Left forelimb (tissue), 1 donor: ENCODE data around the gene TMEM232.

ENCODE experiments used
- DNase-seq: peaks from one replicate; pipeline ENCODE4 v3.0.0-alpha.2; 2018; ENCODE audit warnings: low spot score

The TMEM232 gene

GRCh38 chr5:110514030-110514429, 212.4 kb downstream of the TMEM232 start:
- DNase-seq: no peak

GRCh38 chr5:110512266-110512665, 214.2 kb downstream of the TMEM232 start:
- DNase-seq: no peak

DNA sequence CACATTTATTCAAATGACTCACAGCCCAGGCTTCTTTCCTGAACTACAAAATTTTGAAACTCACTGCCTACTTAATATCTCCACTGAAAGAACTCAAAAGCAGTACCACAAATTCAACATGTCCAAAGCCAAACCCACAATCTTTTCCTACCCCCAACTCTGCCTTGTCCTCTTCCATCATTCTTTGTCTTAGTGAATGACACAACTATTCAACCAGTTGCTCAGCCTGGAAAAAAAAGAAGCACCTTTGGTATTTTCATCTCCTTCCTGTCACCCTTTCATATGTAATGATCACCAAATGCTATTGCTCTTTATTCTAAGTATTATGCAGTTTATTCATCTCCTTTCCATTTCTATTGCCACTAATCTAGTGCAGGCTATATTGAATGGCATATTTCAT, 216.3 kb downstream of the TMEM232 start:
- no peak for DNase-seq

- DNase-seq: no peak
These were observed 218.5 kb downstream of the TMEM232 start for GRCh38 chr5:110507972-110508371.

GRCh38 chr5:110506378-110506777, 220.1 kb downstream of the TMEM232 start:
- DNase-seq: no peak

DNA sequence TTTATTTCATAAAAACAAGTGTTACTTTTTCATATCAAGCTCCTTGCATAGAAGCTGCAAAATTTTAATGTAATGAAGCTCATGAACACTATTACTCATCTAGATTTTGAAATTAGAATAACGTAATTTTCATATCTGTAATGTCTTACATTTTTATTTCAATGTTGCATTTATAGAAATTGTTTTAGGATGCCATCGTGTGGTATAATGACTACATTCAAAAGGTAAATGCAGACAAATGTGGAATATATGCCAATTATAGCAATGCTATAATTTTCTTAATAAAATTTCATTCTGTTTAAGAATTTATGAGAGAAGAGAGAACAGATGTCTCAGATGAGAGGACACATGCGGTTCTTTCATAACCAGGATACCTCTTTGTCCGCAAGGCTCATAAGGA, 230.2 kb downstream of the TMEM232 start:
- DNase-seq: no peak

GRCh38 chr5:110492446-110492845, 234.0 kb downstream of the TMEM232 start:
- no peak for DNase-seq

- DNase-seq: no peak
These were observed 247.6 kb downstream of the TMEM232 start for GRCh38 chr5:110478895-110479294.

- DNase-seq: no peak
These were observed 248.6 kb downstream of the TMEM232 start for GRCh38 chr5:110477911-110478310.

DNA sequence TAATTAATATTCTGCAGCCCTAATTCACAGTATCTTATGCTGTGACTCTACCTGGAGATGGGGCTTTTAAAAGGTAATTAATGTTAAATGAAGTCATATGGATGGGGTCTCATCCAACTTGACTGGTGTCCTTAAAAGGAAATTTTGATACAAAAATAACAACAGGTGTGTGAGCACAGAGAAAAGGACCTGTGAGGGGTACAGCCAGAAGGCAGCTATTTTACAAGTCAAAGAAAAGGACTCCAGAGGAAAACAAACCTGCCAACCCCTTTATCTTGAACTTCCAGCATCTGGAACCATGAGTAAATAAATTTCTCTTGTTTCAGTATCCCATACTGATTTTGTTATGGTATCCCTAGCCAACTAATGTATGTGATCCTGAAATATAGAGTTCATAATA, 250.3 kb downstream of the TMEM232 start:
- DNase-seq: no peak

DNA sequence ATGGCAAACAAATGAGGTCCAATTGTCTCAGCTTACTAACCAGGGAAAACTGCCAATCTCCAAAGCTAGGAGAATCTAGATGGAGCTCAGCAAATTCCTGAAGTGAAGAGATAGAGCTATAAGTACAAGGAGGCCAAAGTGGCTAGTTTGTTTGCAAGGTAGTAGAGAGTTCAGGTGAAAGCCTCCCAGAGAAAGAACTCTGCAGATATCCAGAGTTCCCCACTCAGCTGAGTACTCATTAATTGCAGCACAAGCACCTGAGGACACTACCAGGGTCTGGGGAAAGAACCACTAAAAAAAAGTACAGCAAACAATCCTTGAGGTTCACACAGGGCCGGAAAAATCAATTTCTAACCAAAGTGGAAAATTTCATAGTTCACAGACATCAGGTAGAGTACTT, 250.9 kb downstream of the TMEM232 start:
- DNase-seq: no peak

- DNase-seq: no peak
These were observed 257.0 kb downstream of the TMEM232 start for GRCh38 chr5:110469486-110469885.

DNA sequence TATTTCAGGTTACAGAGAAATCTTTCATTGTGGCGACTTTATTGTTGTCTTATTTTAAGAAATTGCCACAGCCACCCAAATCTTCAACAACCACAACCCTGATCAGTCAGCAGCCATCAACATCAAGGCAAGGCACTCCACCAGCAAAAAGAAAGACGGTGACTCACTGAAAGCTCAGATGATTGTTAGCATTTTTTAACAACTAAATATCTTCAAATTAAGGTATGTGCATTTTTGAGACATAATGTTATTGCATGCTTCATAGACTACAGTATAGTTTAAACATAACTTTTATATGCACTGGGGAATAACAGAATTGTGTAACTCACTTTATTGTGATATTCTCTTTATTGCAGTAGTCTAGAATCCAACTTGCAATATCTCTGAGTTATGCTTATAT, 263.4 kb downstream of the TMEM232 start:
- DNase-seq: no peak

GRCh38 chr5:110460837-110461236, 265.6 kb downstream of the TMEM232 start:
- DNase-seq: no peak

DNA sequence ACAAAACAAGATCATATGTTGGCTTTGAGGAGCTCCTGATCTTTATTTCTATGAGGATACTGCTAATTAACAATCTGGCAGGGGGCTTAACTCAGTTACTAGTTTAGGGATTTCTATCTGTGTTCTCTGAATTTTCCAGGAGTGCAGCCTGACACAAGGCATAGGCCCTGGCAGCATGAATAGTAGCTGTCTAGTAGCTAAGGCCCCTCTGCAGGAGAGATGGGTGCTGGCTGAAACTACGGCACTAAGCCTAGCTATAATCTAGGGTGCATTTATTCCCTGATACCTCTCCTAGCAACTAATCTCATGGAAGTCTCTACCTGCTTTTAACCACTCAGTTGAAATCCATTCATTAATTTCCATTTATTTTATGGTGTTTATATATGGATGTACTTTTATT, 268.2 kb downstream of the TMEM232 start:
- no peak for DNase-seq

GRCh38 chr5:110442856-110443255, 283.6 kb downstream of the TMEM232 start:
- no peak for DNase-seq

DNA sequence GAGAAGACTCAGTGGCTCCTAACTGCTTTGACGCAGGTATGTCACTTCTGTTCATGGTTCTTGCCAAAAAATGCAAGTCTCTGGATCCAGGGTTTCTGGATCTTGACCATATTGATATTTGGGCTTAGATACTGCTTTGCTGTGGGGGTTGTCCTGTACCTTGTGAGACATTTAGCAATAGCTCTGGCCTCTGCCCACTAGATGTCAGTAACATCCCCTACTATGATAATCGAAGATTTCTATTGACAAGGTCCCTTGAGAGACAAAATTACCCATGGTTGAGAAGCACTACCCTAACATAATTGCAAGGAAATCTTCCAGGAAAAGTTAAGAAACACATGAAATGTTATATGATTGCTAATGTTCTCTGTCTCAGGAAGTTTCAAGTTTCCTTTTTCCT, 285.4 kb downstream of the TMEM232 start:
- no peak for DNase-seq

GRCh38 chr5:110440058-110440457, 286.4 kb downstream of the TMEM232 start:
- DNase-seq: no peak

DNA sequence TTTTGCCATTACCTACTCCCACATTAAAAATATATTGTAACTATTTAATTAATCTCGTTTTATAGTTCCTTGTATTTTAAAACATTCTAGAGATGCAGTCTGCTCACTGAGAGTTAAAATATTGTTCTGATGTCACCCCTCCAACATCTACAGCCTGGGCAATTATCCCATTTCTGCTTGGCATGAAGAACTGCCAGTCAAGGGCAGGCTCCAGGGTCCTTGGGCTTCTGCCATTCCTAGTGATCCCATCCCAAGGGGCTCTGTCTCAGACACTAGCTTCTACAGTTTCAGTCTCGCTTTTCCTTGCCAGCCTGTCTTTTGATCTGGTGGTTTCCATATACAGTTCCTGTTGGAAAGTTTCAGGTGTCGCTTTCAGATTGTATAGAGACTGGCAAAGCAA, 287.2 kb downstream of the TMEM232 start:
- no peak for DNase-seq

DNA sequence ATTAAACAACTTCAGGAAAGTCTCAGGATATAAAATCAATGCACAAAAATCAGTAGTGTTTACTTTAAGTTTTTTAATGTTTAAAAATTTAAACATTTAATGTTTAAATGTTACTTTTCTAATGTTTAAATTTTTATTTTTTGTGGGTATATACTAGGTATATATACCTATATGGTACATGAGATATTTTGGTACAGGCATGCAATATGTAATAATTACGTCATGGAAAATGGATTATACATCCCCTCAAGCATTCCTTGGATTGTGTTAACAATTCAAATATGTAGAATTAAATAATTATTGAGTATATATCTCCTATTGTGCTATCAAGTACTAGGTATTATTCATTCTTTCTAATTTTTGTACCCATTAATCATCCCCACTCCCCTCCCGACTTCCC, 291.3 kb downstream of the TMEM232 start:
- DNase-seq: no peak

- no peak for DNase-seq
These were observed 294.9 kb downstream of the TMEM232 start for GRCh38 chr5:110431603-110432002.

- no peak for DNase-seq
These were observed 312.1 kb downstream of the TMEM232 start for GRCh38 chr5:110414360-110414759.

DNA sequence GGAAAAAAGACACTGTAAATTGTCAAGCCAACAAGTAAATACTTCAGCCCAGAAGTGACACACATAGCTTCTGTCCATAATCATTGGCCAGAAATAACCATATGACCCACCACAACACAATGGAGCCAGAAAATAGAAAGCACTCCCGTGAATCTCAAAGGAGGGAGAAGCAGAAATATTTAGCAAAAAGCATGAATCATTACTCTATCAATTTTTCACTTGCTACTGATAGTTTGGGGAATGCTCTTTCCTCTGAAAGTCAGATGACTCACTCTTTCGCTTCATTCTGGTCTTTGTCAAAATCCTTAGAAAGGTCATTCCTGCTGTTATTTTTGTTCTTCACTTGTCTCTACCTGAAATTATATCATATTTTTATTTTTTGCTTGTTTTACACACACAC, 312.6 kb downstream of the TMEM232 start:
- DNase-seq: no peak

DNA sequence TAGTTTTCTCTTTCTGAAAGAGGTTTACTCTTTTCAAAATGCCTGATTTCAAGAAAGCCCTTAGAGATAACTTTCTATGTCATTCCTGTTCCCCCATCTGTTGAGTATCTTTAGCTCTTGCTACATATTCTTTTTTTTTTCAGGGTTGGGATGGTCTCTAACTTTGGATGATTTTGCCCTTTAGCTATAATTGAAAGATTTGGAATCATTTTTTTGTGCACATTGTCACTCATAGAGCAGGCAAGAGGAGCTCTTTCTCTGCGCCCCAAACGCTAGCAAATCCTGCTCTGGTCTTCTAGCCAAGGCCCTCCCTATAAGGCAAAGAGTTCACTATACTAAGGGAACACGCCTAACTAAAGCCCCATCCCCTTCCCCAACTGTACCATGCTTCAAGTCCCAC, 316.9 kb downstream of the TMEM232 start:
- no peak for DNase-seq

DNA sequence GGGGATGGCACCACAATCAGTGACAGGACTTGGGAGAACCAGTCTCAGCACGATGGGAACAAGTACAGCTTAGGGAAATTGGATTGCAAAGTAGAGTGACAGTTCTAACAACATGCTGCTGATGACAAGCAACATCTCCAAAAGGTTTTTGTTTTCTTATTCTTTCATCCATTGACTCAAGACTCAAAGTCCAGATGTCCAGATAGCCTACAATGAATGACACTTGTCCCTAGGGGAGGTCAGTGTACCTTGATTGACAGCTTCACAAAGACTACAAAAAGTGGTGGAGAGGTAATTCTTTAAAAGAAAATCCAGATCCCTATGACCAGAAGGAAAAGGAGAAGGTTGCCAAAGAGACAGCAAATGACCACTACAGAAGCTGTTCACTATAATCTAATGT, 323.9 kb downstream of the TMEM232 start:
- DNase-seq: no peak
